ENCODE results near the gene ATAD1.

- no peak for TF ChIP-seq TAF1 (IDR thresholded peaks at IDR 0.05; ENCODE audit: low read depth)
- TF ChIP-seq EP300 (IDR thresholded peaks at IDR 0.05; ENCODE audit: borderline replicate concordance): no peak
- no peak for TF ChIP-seq NFIC (IDR thresholded peaks at IDR 0.05)
- TF ChIP-seq MAX (IDR thresholded peaks at IDR 0.05): no peak
- no peak for TF ChIP-seq REST (IDR thresholded peaks at IDR 0.05; ENCODE audit: low read depth)
- TF ChIP-seq RAD21 (IDR thresholded peaks at IDR 0.05; ENCODE audit: low read depth): no peak
- TF ChIP-seq FOXM1 (IDR thresholded peaks at IDR 0.05; ENCODE audit: borderline replicate concordance, low read depth): no peak
- TF ChIP-seq ZBTB7A (IDR thresholded peaks at IDR 0.05; ENCODE audit: low read depth): no peak
- TF ChIP-seq TEAD4 (IDR thresholded peaks at IDR 0.05): no peak
- TF ChIP-seq TCF12 (IDR thresholded peaks at IDR 0.05; ENCODE audit: low read depth): no peak
- no peak for TF ChIP-seq USF1 (IDR thresholded peaks at IDR 0.05)
- TF ChIP-seq CEBPB (IDR thresholded peaks at IDR 0.05): no peak
- no peak for TF ChIP-seq YY1 (IDR thresholded peaks at IDR 0.05; ENCODE audit: low read depth)
These were observed 57.7 kb downstream of the ATAD1 start for GRCh38 chr10:87760195-87760905.

All from Ishikawa (cell line).